WTC11 (cell line): ENCODE measurements around the gene LCAT.

ENCODE experiments used
- AFF4 ChIP-seq: sonication (generic); formaldehyde crosslinking; IDR thresholded peaks from 2 replicates; pipeline ENCODE4 v1.8.1; 2023; ENCODE audit warnings: mild to moderate bottlenecking, missing genetic modification reagents, borderline replicate concordance
- CBFB ChIP-seq: sonication (generic); formaldehyde crosslinking; IDR thresholded peaks from 2 replicates; pipeline ENCODE4 v1.8.1; 2022; ENCODE audit warnings: mild to moderate bottlenecking, low read depth, missing genetic modification reagents
- CREM ChIP-seq: sonication (generic); formaldehyde crosslinking; IDR thresholded peaks from 2 replicates; pipeline ENCODE4 v1.8.1; 2022; ENCODE audit warnings: mild to moderate bottlenecking, missing genetic modification reagents, moderate library complexity
- CTCF ChIP-seq: fragments of 200-600 bp; IDR thresholded peaks from 2 replicates; pipeline ENCODE4 v1.8.0; 2022; ENCODE audit warnings: antibody characterized with exemption
- E2F5 ChIP-seq: sonication (generic); formaldehyde crosslinking; IDR thresholded peaks from 2 replicates; pipeline ENCODE4 v1.8.1; 2022; ENCODE audit warnings: mild to moderate bottlenecking, moderate library complexity, missing genetic modification reagents
- IRF2 ChIP-seq: sonication (generic); formaldehyde crosslinking; IDR thresholded peaks from 2 replicates; pipeline ENCODE4 v1.8.0; 2022; ENCODE audit warnings: low read depth, missing genetic modification reagents, borderline replicate concordance
- JAZF1 ChIP-seq: fragments of 250-450 bp; sonication (Bioruptor Pico); IDR thresholded peaks from 2 replicates; pipeline ENCODE4 v1.9.0; 2021; ENCODE audit warnings: moderate library complexity, mild to moderate bottlenecking, inconsistent platforms
- KAT7 ChIP-seq: sonication (generic); formaldehyde crosslinking; IDR thresholded peaks from 2 replicates; pipeline ENCODE4 v1.8.1; 2023; ENCODE audit warnings: missing genetic modification reagents, mild to moderate bottlenecking, borderline replicate concordance
- MYBL2 ChIP-seq: sonication (generic); formaldehyde crosslinking; IDR thresholded peaks from 2 replicates; pipeline ENCODE4 v1.8.1; 2023; ENCODE audit warnings: mild to moderate bottlenecking, moderate library complexity, missing genetic modification reagents
- NFYB ChIP-seq: sonication (generic); formaldehyde crosslinking; conservative IDR thresholded peaks from 2 replicates; pipeline ENCODE4 v1.8.0; 2022; ENCODE audit warnings: low read depth, missing genetic modification reagents
- NR2C2 ChIP-seq: sonication (generic); formaldehyde crosslinking; IDR thresholded peaks from 2 replicates; pipeline ENCODE4 v1.8.0; 2022; ENCODE audit warnings: mild to moderate bottlenecking, missing genetic modification reagents
- SP1 ChIP-seq: sonication (generic); formaldehyde crosslinking; conservative IDR thresholded peaks from 2 replicates; pipeline ENCODE4 v1.8.1; 2022; ENCODE audit warnings: missing genetic modification reagents
- ZBTB43 ChIP-seq: sonication (generic); formaldehyde crosslinking; IDR thresholded peaks from 2 replicates; pipeline ENCODE4 v1.8.1; 2023; ENCODE audit warnings: mild to moderate bottlenecking, missing genetic modification reagents
- ZNF263 ChIP-seq: sonication (generic); formaldehyde crosslinking; IDR thresholded peaks from 2 replicates; pipeline ENCODE4 v1.8.1; 2022; ENCODE audit warnings: low read depth, mild to moderate bottlenecking, moderate library complexity, missing genetic modification reagents

GRCh38 chr16:67948015-67948414 is 4.1 kb upstream of the LCAT start:
- TF ChIP-seq CTCF (no peak), CBFB (no peak), NFYB (CRISPR knock-in tag) (no peak), KAT7 (CRISPR knock-in tag) (no peak), CREM (no peak), NR2C2 (CRISPR knock-in tag) (no peak), MYBL2 (CRISPR knock-in tag) (no peak), JAZF1 (CRISPR knock-in tag) (no peak), SP1 (CRISPR knock-in tag) (no peak), ZBTB43 (CRISPR knock-in tag) (no peak), ZNF263 (CRISPR knock-in tag) (no peak), E2F5 (CRISPR knock-in tag) (no peak), IRF2 (no peak), AFF4 (CRISPR knock-in tag) (no peak)
